Smooth muscle cell (in vitro differentiated cells): ENCODE measurements around the gene PDLIM1. TPM values are rescaled to one million over a fixed set of nuclear protein-coding genes. Genes with fewer than 3 reads are reported as not detected.

ENCODE experiments used
- DNase-seq: peaks from one replicate; lab custom pipeline; 2025; ENCODE audit not compliant: unreplicated experiment; lab: John Stamatoyannopoulos, UW
- H2AFZ ChIP-seq: fragments of 200-600 bp; sonication (generic); 2 replicates; pipeline ENCODE4 v1.6.0; 2016; ENCODE audit warnings: antibody characterized with exemption, low read depth, mild to moderate bottlenecking
- H3F3A ChIP-seq: fragments of 200-600 bp; sonication (generic); 2 replicates; pipeline ENCODE4 v1.6.0; 2017; ENCODE audit warnings: antibody characterized with exemption, low read depth
- H3K27ac ChIP-seq: fragments of 200-600 bp; sonication (generic); 2 replicates; pipeline ENCODE4 v1.5.1; 2016; ENCODE audit warnings: low read depth, mild to moderate bottlenecking
- H3K27me3 ChIP-seq: fragments of 200-600 bp; sonication (generic); 2 replicates; pipeline ENCODE4 v1.6.1; 2016; ENCODE audit warnings: low read depth, mild to moderate bottlenecking
- H3K36me3 ChIP-seq: fragments of 200-600 bp; sonication (generic); 2 replicates; pipeline ENCODE4 v1.5.1; 2016; ENCODE audit warnings: low read depth
- H3K4me1 ChIP-seq: fragments of 200-600 bp; sonication (generic); 2 replicates; pipeline ENCODE4 v1.5.1; 2016; ENCODE audit warnings: low read depth
- H3K4me2 ChIP-seq: fragments of 200-600 bp; sonication (generic); 2 replicates; pipeline ENCODE4 v1.6.0; 2016; ENCODE audit warnings: mild to moderate bottlenecking
- H3K4me3 ChIP-seq: fragments of 200-600 bp; sonication (generic); 2 replicates; pipeline ENCODE4 v1.5.1; 2016; ENCODE audit warnings: mild to moderate bottlenecking
- H3K79me2 ChIP-seq: fragments of 200-600 bp; sonication (generic); 2 replicates; pipeline ENCODE4 v1.6.0; 2016; ENCODE audit warnings: low read depth, mild to moderate bottlenecking
- H3K9ac ChIP-seq: fragments of 200-600 bp; sonication (generic); 2 replicates; pipeline ENCODE4 v1.6.0; 2016; ENCODE audit warnings: low read depth
- H3K9me3 ChIP-seq: fragments of 200-600 bp; sonication (generic); replicated peaks from 2 replicates; pipeline ENCODE4 v1.5.1; 2016; ENCODE audit warnings: low read depth
- H4K20me1 ChIP-seq: fragments of 200-600 bp; sonication (generic); 2 replicates; pipeline ENCODE4 v1.6.0; 2016; ENCODE audit warnings: low read depth
- WGBS: methylation state at CpG from one replicate; pipeline ENCODE4 v1.1.7; 2016; ENCODE audit warnings: low lambda C conversion rate; 5-methylcytosine and 5-hydroxymethylcytosine counted together
- polyA plus RNA-seq: library from polyadenylated mRNA; unstranded; fragments of >200 nt; fragmentation: Nextera tagmentation; extraction: Ambion mirVana; gene quantifications from 2 replicates; pipeline ENCODE4 v1.2.1, GENCODE V29; 2016
- total RNA-seq: library from RNA; depleted of rRNA; stranded (reverse); fragments of >200 nt; gene quantifications from 2 replicates; pipeline ENCODE4 v1.2.3, GENCODE V29; 2014
- TF ChIP-seq, protein P1 (sequence below): fragments of 200-600 bp; sonication (generic); IDR thresholded peaks from 2 replicates; pipeline ENCODE4 v1.5.1; 2017; ENCODE audit warnings: borderline replicate concordance, mild to moderate bottlenecking, antibody characterized with exemption; ENCODE audit not compliant: insufficient read depth, poor library complexity, severe bottlenecking

PDLIM1 gene
- total and polyA plus RNA-seq, 2 experiments from 2014 or later = 102 to 187 TPM

GRCh38 chr10:95336702-95337101 is 45.9 kb upstream of the PDLIM1 start:
- no peak overlapping the region for H3K27ac ChIP-seq
- TF ChIP-seq, protein P1, sequence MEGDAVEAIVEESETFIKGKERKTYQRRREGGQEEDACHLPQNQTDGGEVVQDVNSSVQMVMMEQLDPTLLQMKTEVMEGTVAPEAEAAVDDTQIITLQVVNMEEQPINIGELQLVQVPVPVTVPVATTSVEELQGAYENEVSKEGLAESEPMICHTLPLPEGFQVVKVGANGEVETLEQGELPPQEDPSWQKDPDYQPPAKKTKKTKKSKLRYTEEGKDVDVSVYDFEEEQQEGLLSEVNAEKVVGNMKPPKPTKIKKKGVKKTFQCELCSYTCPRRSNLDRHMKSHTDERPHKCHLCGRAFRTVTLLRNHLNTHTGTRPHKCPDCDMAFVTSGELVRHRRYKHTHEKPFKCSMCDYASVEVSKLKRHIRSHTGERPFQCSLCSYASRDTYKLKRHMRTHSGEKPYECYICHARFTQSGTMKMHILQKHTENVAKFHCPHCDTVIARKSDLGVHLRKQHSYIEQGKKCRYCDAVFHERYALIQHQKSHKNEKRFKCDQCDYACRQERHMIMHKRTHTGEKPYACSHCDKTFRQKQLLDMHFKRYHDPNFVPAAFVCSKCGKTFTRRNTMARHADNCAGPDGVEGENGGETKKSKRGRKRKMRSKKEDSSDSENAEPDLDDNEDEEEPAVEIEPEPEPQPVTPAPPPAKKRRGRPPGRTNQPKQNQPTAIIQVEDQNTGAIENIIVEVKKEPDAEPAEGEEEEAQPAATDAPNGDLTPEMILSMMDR = no peak
- 89% methylated on average over 9 of the region's 9 CpGs for WGBS
- H3K9me3 ChIP-seq = no peaks in the 10 kb centered on the region
- no peaks in the 10 kb centered on the region for H3K79me2 ChIP-seq
- no peak overlapping the region for H3K4me3 ChIP-seq
- no peak overlapping the region for H3K9ac ChIP-seq
- no peaks in the 10 kb centered on the region for H4K20me1 ChIP-seq
- no peaks in the 10 kb centered on the region for H3F3A ChIP-seq
- no peaks in the 10 kb centered on the region for H3K27me3 ChIP-seq
- H3K4me2 ChIP-seq = no peak overlapping the region
- no peaks in the 10 kb centered on the region for H3K4me1 ChIP-seq
- no peak overlapping the region for H2AFZ ChIP-seq
- H3K36me3 ChIP-seq = no peaks in the 10 kb centered on the region
- no peak for DNase-seq

DNA sequence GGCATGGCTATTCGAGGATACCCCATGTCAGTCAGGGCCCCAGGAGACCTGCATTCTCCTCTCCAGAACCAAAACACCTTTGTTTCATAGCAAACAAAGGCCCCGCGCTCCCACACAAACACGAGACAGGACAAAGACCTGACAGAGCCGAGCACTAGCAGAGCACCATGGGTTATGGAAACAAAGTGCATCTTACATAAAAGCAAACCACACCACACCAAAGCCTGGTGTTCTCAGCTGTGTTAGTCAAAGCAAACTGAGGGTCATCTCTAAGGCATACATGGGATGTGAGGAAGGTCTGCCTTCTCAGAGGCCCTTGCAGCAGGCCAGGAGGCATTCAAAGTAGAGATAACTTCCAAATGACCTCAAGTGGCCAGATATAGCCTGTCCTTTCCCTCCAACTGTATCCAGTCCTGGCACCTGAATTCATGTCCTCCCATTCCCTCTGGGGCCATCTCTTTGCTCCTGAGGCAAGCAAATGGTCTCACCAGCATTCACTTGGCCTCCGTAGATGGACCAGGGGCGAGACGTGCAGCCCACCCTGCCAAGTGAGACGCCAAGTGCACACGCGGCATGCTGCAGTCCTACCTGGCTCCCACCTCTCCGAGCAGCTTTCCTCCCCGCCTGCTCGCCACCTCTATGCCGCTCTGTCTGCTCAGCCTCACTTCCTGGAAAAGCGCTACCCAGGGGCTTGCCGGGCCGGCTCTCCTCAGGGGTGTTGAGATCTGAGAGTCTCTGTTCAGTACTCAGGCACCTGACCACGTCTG is 45.3 kb upstream of the PDLIM1 start:
- Histone ChIP-seq H3K9me3 (no peaks in the 10 kb centered on the region), H3K27ac (no peak overlapping the region), H4K20me1 (no peaks in the 10 kb centered on the region), H3K4me2 (no peak overlapping the region), H2AFZ (no peak overlapping the region), H3K36me3 (no peaks in the 10 kb centered on the region), H3K79me2 (no peaks in the 10 kb centered on the region), H3K4me3 (no peak overlapping the region), H3F3A (no peaks in the 10 kb centered on the region), H3K4me1 (no peaks in the 10 kb centered on the region), H3K27me3 (no peaks in the 10 kb centered on the region), H3K9ac (no peak overlapping the region)
- no peak for DNase-seq
- WGBS = 93% methylated on average over 19 of the region's 19 CpGs
- TF ChIP-seq, protein P1 = no peak

- H2AFZ ChIP-seq = no peak overlapping the region
- TF ChIP-seq, protein P1 = no peak
- WGBS = 95% methylated on average over 3 of the region's 3 CpGs
These were observed 44.0 kb upstream of the PDLIM1 start for GRCh38 chr10:95334805-95335144.

More at GRCh38 chr10:95334805-95335144, 44.0 kb upstream of the PDLIM1 start:
- Histone ChIP-seq H3K4me2 (no peak overlapping the region), H3K27me3 (no peaks in the 10 kb centered on the region), H3K9me3 (no peaks in the 10 kb centered on the region), H3K79me2 (no peaks in the 10 kb centered on the region), H3K4me1 (no peaks in the 10 kb centered on the region), H3K4me3 (no peak overlapping the region), H3K9ac (no peak overlapping the region), H3F3A (no peaks in the 10 kb centered on the region), H3K36me3 (no peaks in the 10 kb centered on the region), H3K27ac (peak overlapping the region; percentile 55), H4K20me1 (no peaks in the 10 kb centered on the region)
- no peak for DNase-seq
